ENCODE data around the gene COMT. TPM values are rescaled to one million over a fixed set of nuclear protein-coding genes. Genes with fewer than 3 reads are reported as not detected.
A peak's percentile ranks its signal among the peaks of the same experiment; 100 is the strongest.

COMT gene
- total RNA-seq, 1 experiment from 2014 or later, result 96.0 TPM

- Histone ChIP-seq H3K36me3 (ENCODE audit: control insufficient read depth, insufficient read depth, low read length) (no peaks in the 10 kb centered on the region), H3K4me3 (ENCODE audit: low read depth, low read length) (no peak overlapping the region), H3K4me1 (no peaks in the 10 kb centered on the region), H3K27me3 (replicated peaks; ENCODE audit: control insufficient read depth, insufficient read depth, low read length) (no peaks in the 10 kb centered on the region), H3K9me3 (no peaks in the 10 kb centered on the region)
- Mint-ChIP-seq H3K9me3 (ENCODE audit: unreplicated experiment) (no peaks in the 10 kb centered on the region), H3K4me1 (ENCODE audit: low read depth, unreplicated experiment) (peaks cover 7% of the 10 kb centered on the region), H3K36me3 (ENCODE audit: insufficient read depth, unreplicated experiment) (peaks cover 24% of the 10 kb centered on the region), H3K27ac (ENCODE audit: unreplicated experiment) (peak overlapping the region; percentile 15), H3K4me3 (ENCODE audit: unreplicated experiment) (no peak overlapping the region), H3K27me3 (ENCODE audit: insufficient read depth, unreplicated experiment) (no peaks in the 10 kb centered on the region)
- DNase-seq, result peak; percentile 80 to 83
- TF ChIP-seq CTCF (IDR thresholded peaks at IDR 0.05; ENCODE audit: insufficient read depth in 1 of 2, low read depth in 1 of 2, low read length in 1 of 2, severe bottlenecking in 1 of 2, unreplicated experiment in 1 of 2), result peak; percentile 75 to 95
- BruUV-seq (replicated peaks), result no TSS peak
- intact Hi-C loops (cut with micrococcal nuclease; ENCODE audit: unreplicated experiment), result loop anchor here (1.0 kb wide), 3 partner anchors 89 to 179 kb away; no protein-coding TSS in a partner anchor
- CTCF ChIA-PET, result interaction anchor here (0.5 to 1.8 kb wide), 16 partner anchors 8 to 179 kb away, joined by 3 to 33 read pairs (median 3); no protein-coding TSS in a partner anchor
- POLR2A ChIA-PET, result no interaction called here
Observed at GRCh38 chr22:19909350-19910179, 32.0 kb upstream of the COMT start.

GRCh38 chr22:19910180-19910744 lies 31.3 kb upstream of the COMT start:
- CTCF ChIA-PET, result interaction anchor here (0.5 to 1.8 kb wide), 16 partner anchors 9 to 180 kb away, joined by 3 to 33 read pairs (median 3); no protein-coding TSS in a partner anchor

More at GRCh38 chr22:19910180-19910744, 31.3 kb upstream of the COMT start:
- intact Hi-C loops (cut with micrococcal nuclease; ENCODE audit: unreplicated experiment), result loop anchor here (1.0 kb wide), 3 partner anchors 90 to 180 kb away; no protein-coding TSS in a partner anchor
- H3K4me1 Mint-ChIP-seq (ENCODE audit: low read depth, unreplicated experiment), result peaks cover 7% of the 10 kb centered on the region
- no peak overlapping the region for H3K4me3 ChIP-seq (ENCODE audit: low read depth, low read length)
- H3K4me3 Mint-ChIP-seq (ENCODE audit: unreplicated experiment), result no peak overlapping the region
- H3K9me3 Mint-ChIP-seq (ENCODE audit: unreplicated experiment), result no peaks in the 10 kb centered on the region
- peaks cover 30% of the 10 kb centered on the region for H3K36me3 Mint-ChIP-seq (ENCODE audit: insufficient read depth, unreplicated experiment)
- no peak for TF ChIP-seq CTCF (IDR thresholded peaks at IDR 0.05; ENCODE audit: insufficient read depth in 1 of 2, low read depth in 1 of 2, low read length in 1 of 2, severe bottlenecking in 1 of 2, unreplicated experiment in 1 of 2)
- POLR2A ChIA-PET, result no interaction called here
- no peaks in the 10 kb centered on the region for H3K9me3 ChIP-seq
- H3K4me1 ChIP-seq, result no peaks in the 10 kb centered on the region
- no peaks in the 10 kb centered on the region for H3K27me3 Mint-ChIP-seq (ENCODE audit: insufficient read depth, unreplicated experiment)
- DNase-seq, result no peak
- H3K27me3 ChIP-seq (replicated peaks; ENCODE audit: control insufficient read depth, insufficient read depth, low read length), result no peaks in the 10 kb centered on the region
- BruUV-seq (replicated peaks), result no TSS peak
- H3K27ac Mint-ChIP-seq (ENCODE audit: unreplicated experiment), result peak overlapping the region; percentile 15
- H3K36me3 ChIP-seq (ENCODE audit: control insufficient read depth, insufficient read depth, low read length), result no peaks in the 10 kb centered on the region

All from Caco-2 (cell line).